Measurements from ENCODE around the gene TMEM271. TPM values are rescaled to one million over a fixed set of nuclear protein-coding genes. Genes with fewer than 3 reads are reported as not detected.

Gene TMEM271
- total and polyA plus RNA-seq, 9 donors, result 0.04 to 0.32 (median 0.08) TPM; not detected in 6

Other genes starting within 250 kb of the TMEM271 start
- gene ZNF141, start 238.5 kb downstream of the TMEM271 start, total RNA-seq, result 25.2 TPM
- gene ZNF141, start 238.5 kb downstream of the TMEM271 start, polyA plus RNA-seq (ENCODE audit: insufficient read depth in 1 of 8, insufficient read length in 8 of 8, low replicate concordance in 1 of 8), result 10 to 100 TPM; 10.2 to 19.7 (median 13.3) TPM
- gene ZNF721, start 77.1 kb downstream of the TMEM271 start, total RNA-seq, result 25.8 TPM
- gene ZNF721, start 77.1 kb downstream of the TMEM271 start, polyA plus RNA-seq (ENCODE audit: insufficient read depth in 1 of 8, insufficient read length in 8 of 8, low replicate concordance in 1 of 8), result 10 to 100 TPM; 12.8 to 26.2 (median 19.0) TPM
- 22.7 TPM for gene PIGG, start 77.1 kb downstream of the TMEM271 start, total RNA-seq
- gene PIGG, start 77.1 kb downstream of the TMEM271 start, polyA plus RNA-seq (ENCODE audit: insufficient read depth in 1 of 8, insufficient read length in 8 of 8, low replicate concordance in 1 of 8), result 10 to 100 TPM; 23.1 to 51.0 (median 34.3) TPM
- gene PDE6B, start 49.3 kb upstream of the TMEM271 start, total RNA-seq, result 12.0 TPM
- 10 to 100 TPM; 10.4 to 20.2 (median 15.0) TPM for gene PDE6B, start 49.3 kb upstream of the TMEM271 start, polyA plus RNA-seq (ENCODE audit: insufficient read depth in 1 of 8, insufficient read length in 8 of 8, low replicate concordance in 1 of 8)
- gene ATP5ME, start 98.0 kb upstream of the TMEM271 start, total RNA-seq, result 722 TPM
- 100 to 1,000 TPM; 241 to 419 (median 322) TPM for gene ATP5ME, start 98.0 kb upstream of the TMEM271 start, polyA plus RNA-seq (ENCODE audit: insufficient read depth in 1 of 8, insufficient read length in 8 of 8, low replicate concordance in 1 of 8)
- gene MYL5, start 98.2 kb upstream of the TMEM271 start, total RNA-seq, result 1,456 TPM
- 1,000 to 10,000 TPM in 1 of 8 donors, 100 to 1,000 TPM in 7; 500 to 1,152 (median 687) TPM for gene MYL5, start 98.2 kb upstream of the TMEM271 start, polyA plus RNA-seq (ENCODE audit: insufficient read depth in 1 of 8, insufficient read length in 8 of 8, low replicate concordance in 1 of 8)
- gene SLC49A3, start 112.9 kb upstream of the TMEM271 start, total RNA-seq, result 2.9 TPM
- gene SLC49A3, start 112.9 kb upstream of the TMEM271 start, polyA plus RNA-seq (ENCODE audit: insufficient read depth in 1 of 8, insufficient read length in 8 of 8, low replicate concordance in 1 of 8), result 10 to 100 TPM in 7 of 8 donors, 1 to 10 TPM in 1; 9.7 to 26.4 (median 17.8) TPM
- 38.9 TPM for gene PCGF3, start 129.5 kb upstream of the TMEM271 start, total RNA-seq
- 10 to 100 TPM; 40.0 to 79.4 (median 56.5) TPM for gene PCGF3, start 129.5 kb upstream of the TMEM271 start, polyA plus RNA-seq (ENCODE audit: insufficient read depth in 1 of 8, insufficient read length in 8 of 8, low replicate concordance in 1 of 8)
- 0.13 TPM for gene CPLX1, start 249.8 kb upstream of the TMEM271 start, total RNA-seq
- gene CPLX1, start 249.8 kb upstream of the TMEM271 start, polyA plus RNA-seq (ENCODE audit: insufficient read depth in 1 of 8, insufficient read length in 8 of 8, low replicate concordance in 1 of 8), result under 1 TPM; 0.09 to 0.91 (median 0.33) TPM